ENCODE results near the gene GPX1. TPM values are rescaled to one million over a fixed set of nuclear protein-coding genes. Genes with fewer than 3 reads are reported as not detected.
"Not testable (repeated sequence)": the region's sequence is repeated elsewhere in the genome, so short reads cannot be mapped to it uniquely, and the experiment has no call there.

The GPX1 gene
- total RNA-seq, 1 experiment from 2014 or later = 128 TPM

DNA sequence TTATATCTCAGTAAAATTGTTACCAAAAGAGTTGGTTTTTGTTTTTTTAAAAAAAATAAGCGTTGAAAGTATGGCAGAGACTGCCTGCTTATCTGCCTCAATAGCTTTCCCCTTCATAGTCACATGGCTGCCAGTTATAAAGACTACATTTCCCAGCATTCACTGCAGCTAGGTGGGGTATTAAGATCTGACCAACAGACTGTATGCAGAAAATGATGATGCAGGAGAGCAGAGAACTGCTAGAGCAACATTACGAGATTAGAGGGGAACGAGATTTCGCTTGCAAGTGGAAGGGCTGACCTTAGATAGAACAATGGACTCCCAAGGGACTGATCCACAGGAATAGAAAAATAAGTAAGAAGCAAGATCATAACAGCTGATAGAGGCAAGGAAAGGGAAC is 39.3 kb upstream of the GPX1 start:
- H3K9me3 ChIP-seq (ENCODE audit: low read depth, low read length, poor library complexity, severe bottlenecking) = no peaks in the 10 kb centered on the region
- CTCF ChIA-PET = interaction anchor here (0.6 kb wide), 1 partner anchor 50 kb away, joined by 3 read pairs; no protein-coding TSS in a partner anchor
- peak; percentile 64 for DNase-seq (ENCODE audit: low spot score)
- H3K27ac ChIP-seq (ENCODE audit: low read depth, low read length, poor library complexity, severe bottlenecking) = no peak overlapping the region
- H3K4me1 ChIP-seq (ENCODE audit: insufficient read depth, low read length, poor library complexity, severe bottlenecking) = peaks cover 7% of the 10 kb centered on the region
- BruUV-seq (replicated peaks) = no TSS peak
- no peak overlapping the region for H3K4me3 ChIP-seq (ENCODE audit: low read depth, low read length, poor library complexity, severe bottlenecking)
- TF ChIP-seq EZH2 (IDR thresholded peaks at IDR 0.05; ENCODE audit: borderline replicate concordance, low read depth, low read length, poor library complexity, severe bottlenecking) = no peak
- TF ChIP-seq CTCF (conservative IDR thresholded peaks at IDR 0.05; ENCODE audit: low read depth, low read length) = no peak
- no peaks in the 10 kb centered on the region for H3K27me3 ChIP-seq (replicated peaks; ENCODE audit: insufficient read depth, low read depth, low read length, poor library complexity)
- no peaks in the 10 kb centered on the region for H3K36me3 ChIP-seq (ENCODE audit: insufficient read depth, low read length, poor library complexity, severe bottlenecking)
- POLR2A ChIA-PET (ENCODE audit: low non-redundant PET) = no interaction called here
- intact Hi-C loops (cut with micrococcal nuclease; ENCODE audit: unreplicated experiment) = no loop called here

DNA sequence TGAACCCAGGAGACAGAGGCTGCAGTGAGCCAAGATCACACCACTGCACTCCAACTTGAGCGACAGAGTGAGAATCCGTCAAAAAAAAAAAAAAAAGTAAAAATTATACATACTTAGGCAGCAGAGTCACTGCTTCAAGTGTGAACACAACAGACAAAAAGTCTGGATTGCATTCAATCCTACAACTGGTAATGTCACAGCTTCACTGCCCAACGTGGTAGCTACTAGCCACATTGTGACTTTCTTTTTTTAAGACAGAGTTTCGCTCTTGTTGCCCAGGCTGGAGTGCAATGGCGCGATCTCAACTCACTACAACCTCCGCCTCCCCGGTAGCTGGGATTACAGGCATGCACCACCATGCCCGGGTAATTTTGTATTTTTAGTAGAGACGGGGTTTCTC is 33.2 kb upstream of the GPX1 start:
- H3K27me3 ChIP-seq (replicated peaks; ENCODE audit: insufficient read depth, low read depth, low read length, poor library complexity); intact Hi-C loops (cut with micrococcal nuclease; ENCODE audit: unreplicated experiment); DNase-seq (ENCODE audit: low spot score); H3K27ac ChIP-seq (ENCODE audit: low read depth, low read length, poor library complexity, severe bottlenecking); POLR2A ChIA-PET (ENCODE audit: low non-redundant PET); CTCF ChIA-PET; H3K9me3 ChIP-seq (ENCODE audit: low read depth, low read length, poor library complexity, severe bottlenecking); H3K36me3 ChIP-seq (ENCODE audit: insufficient read depth, low read length, poor library complexity, severe bottlenecking); H3K4me3 ChIP-seq (ENCODE audit: low read depth, low read length, poor library complexity, severe bottlenecking); H3K4me1 ChIP-seq (ENCODE audit: insufficient read depth, low read length, poor library complexity, severe bottlenecking); BruUV-seq (replicated peaks): not testable (repeated sequence)

- no peaks in the 10 kb centered on the region for H3K36me3 ChIP-seq (ENCODE audit: insufficient read depth, low read length, poor library complexity, severe bottlenecking)
- no peak overlapping the region for H3K4me3 ChIP-seq (ENCODE audit: low read depth, low read length, poor library complexity, severe bottlenecking)
- no peak for DNase-seq (ENCODE audit: low spot score)
- H3K9me3 ChIP-seq (ENCODE audit: low read depth, low read length, poor library complexity, severe bottlenecking) = no peaks in the 10 kb centered on the region
- H3K27me3 ChIP-seq (replicated peaks; ENCODE audit: insufficient read depth, low read depth, low read length, poor library complexity) = no peaks in the 10 kb centered on the region
- TF ChIP-seq CTCF (conservative IDR thresholded peaks at IDR 0.05; ENCODE audit: low read depth, low read length) = no peak
- TF ChIP-seq EZH2 (IDR thresholded peaks at IDR 0.05; ENCODE audit: borderline replicate concordance, low read depth, low read length, poor library complexity, severe bottlenecking) = no peak
- no TSS peak for BruUV-seq (replicated peaks)
- H3K4me1 ChIP-seq (ENCODE audit: insufficient read depth, low read length, poor library complexity, severe bottlenecking) = no peaks in the 10 kb centered on the region
- intact Hi-C loops (cut with micrococcal nuclease; ENCODE audit: unreplicated experiment) = no loop called here
- POLR2A ChIA-PET (ENCODE audit: low non-redundant PET) = no interaction called here
- no peak overlapping the region for H3K27ac ChIP-seq (ENCODE audit: low read depth, low read length, poor library complexity, severe bottlenecking)
- CTCF ChIA-PET = no interaction called here
These were observed 31.1 kb upstream of the GPX1 start for GRCh38 chr3:49389297-49389696.

DNA sequence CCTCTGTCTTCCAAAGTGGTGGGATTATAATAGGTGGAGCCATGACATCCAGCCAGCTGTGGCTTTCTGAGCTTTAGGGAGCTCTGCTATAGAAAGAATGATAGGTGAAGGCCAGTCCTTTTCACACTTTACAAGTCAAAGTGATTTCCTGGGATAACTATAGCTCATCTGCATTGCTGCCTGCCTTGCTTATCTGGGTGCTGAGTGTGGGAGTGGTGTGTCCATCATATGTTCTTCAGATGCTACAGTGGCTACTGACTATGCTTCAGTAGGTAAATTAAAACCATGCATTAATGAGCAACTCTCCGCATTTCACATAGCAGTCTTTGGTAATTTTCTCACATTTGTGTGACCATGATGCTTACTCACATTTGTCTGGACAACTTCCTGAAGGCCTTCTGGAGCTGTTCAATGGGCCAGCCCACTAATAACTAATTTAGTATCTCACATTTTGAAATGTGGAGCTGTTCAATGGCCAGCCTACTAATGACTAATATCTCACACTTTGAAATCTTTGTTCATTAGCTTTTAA is 30.2 kb upstream of the GPX1 start:
- CTCF ChIA-PET = no interaction called here
- Histone ChIP-seq H3K27me3 (replicated peaks; ENCODE audit: insufficient read depth, low read depth, low read length, poor library complexity) (no peaks in the 10 kb centered on the region), H3K4me3 (ENCODE audit: low read depth, low read length, poor library complexity, severe bottlenecking) (no peak overlapping the region), H3K36me3 (ENCODE audit: insufficient read depth, low read length, poor library complexity, severe bottlenecking) (no peaks in the 10 kb centered on the region), H3K27ac (ENCODE audit: low read depth, low read length, poor library complexity, severe bottlenecking) (no peak overlapping the region), H3K9me3 (ENCODE audit: low read depth, low read length, poor library complexity, severe bottlenecking) (no peaks in the 10 kb centered on the region), H3K4me1 (ENCODE audit: insufficient read depth, low read length, poor library complexity, severe bottlenecking) (no peaks in the 10 kb centered on the region)
- POLR2A ChIA-PET (ENCODE audit: low non-redundant PET) = no interaction called here
- DNase-seq (ENCODE audit: low spot score) = no peak
- no TSS peak for BruUV-seq (replicated peaks)
- intact Hi-C loops (cut with micrococcal nuclease; ENCODE audit: unreplicated experiment) = no loop called here
- no peak for TF ChIP-seq CTCF (conservative IDR thresholded peaks at IDR 0.05; ENCODE audit: low read depth, low read length)
- TF ChIP-seq EZH2 (IDR thresholded peaks at IDR 0.05; ENCODE audit: borderline replicate concordance, low read depth, low read length, poor library complexity, severe bottlenecking) = no peak
